K562 (cell line): ENCODE data around the gene HAUS6. TPM values are rescaled to one million over a fixed set of nuclear protein-coding genes. Genes with fewer than 3 reads are reported as not detected.

Source experiments
- ATAC-seq: fragments of 200-7000 bp; cut with Tn5 transposase; 3 replicates; pipeline ENCODE4 v1.9.1; 2020; ENCODE audit warnings: moderate library complexity
- BruUV-seq: library from RNA; stranded (reverse); fragments of 400-500 nt; replicated peaks from 2 replicates; lab custom pipeline; 2021; lab: Mats Ljungman, UMichigan
- CTCF ChIA-PET: fragments of 300-600 bp; formaldehyde crosslinking; extraction: SDS; loops from one replicate; lab custom pipeline; 2021; ENCODE audit warnings: low intra/inter-chr PET ratio; lab: Yijun Ruan, JAX
- POLR2A ChIA-PET: fragments of 300-600, 350-650 bp; sonication (Branson Sonifier 250); formaldehyde crosslinking; extraction: SDS; loops from one replicate; lab custom pipeline; 2021; ENCODE audit warnings: antibody characterized with exemption, inconsistent platforms; lab: Yijun Ruan, JAX
- DNase-seq, 4 experiments: peaks; one replicate each; pipeline versions ENCODE4 v3.0.0 to v3.0.0-alpha.2; 2011 to 2018; ENCODE audit warnings: low spot score in 3 of 4, mixed read lengths in 3 of 4; ENCODE audit errors: extremely low read depth in 1 of 4
- FAIRE-seq: peaks from 2 replicates; lab custom pipeline; 2011; peaks lifted over from hg19 to GRCh38; lab: Jason Lieb, UNC
- H2AFZ ChIP-seq: 2 replicates; pipeline ENCODE4 v1.6.0; 2011; ENCODE audit warnings: low read depth, low read length, control low read depth, inconsistent platforms
- H3K27ac ChIP-seq: fragments of 200-600 bp; 3 replicates; pipeline ENCODE4 v1.8.0; 2011; ENCODE audit warnings: low read depth, mild to moderate bottlenecking, control low read depth, inconsistent platforms, low read length, moderate library complexity, mixed read lengths; ENCODE audit errors: extremely low read depth
- H3K27me3 ChIP-seq, 2 experiments: fragments of 300-600 bp in 1 of 2; 2 replicates in 1 of 2; 3 replicates in 1 of 2; pipeline versions ENCODE4 v1.6.0 to v1.8.0; 2011; ENCODE audit warnings: inconsistent platforms in 2 of 2, low read length in 2 of 2, mild to moderate bottlenecking in 1 of 2, mixed read lengths in 1 of 2, moderate library complexity in 1 of 2; ENCODE audit not compliant: control insufficient read depth in 2 of 2, insufficient read depth in 2 of 2
- H3K36me3 ChIP-seq: fragments of 300-600 bp; 3 replicates; pipeline ENCODE4 v1.8.0; 2011; ENCODE audit warnings: mild to moderate bottlenecking, low read length, inconsistent platforms; ENCODE audit not compliant: control insufficient read depth, insufficient read depth
- H3K4me1 ChIP-seq, 2 experiments: fragments of 200-600 bp in 1 of 2; replicated peaks in 1 of 2; 2 replicates in 1 of 2; 3 replicates in 1 of 2; pipeline versions ENCODE4 v1.5.1 to v1.8.0; 2011; ENCODE audit warnings: inconsistent platforms in 2 of 2, low read length in 2 of 2, mild to moderate bottlenecking in 1 of 2, mixed read lengths in 1 of 2, moderate library complexity in 1 of 2; ENCODE audit not compliant: control insufficient read depth in 2 of 2, insufficient read depth in 2 of 2
- H3K4me2 ChIP-seq: 2 replicates; pipeline ENCODE4 v1.6.1; 2011; ENCODE audit warnings: low read length, control low read depth, inconsistent platforms, mixed read lengths; ENCODE audit not compliant: insufficient read depth
- H3K4me3 ChIP-seq: fragments of 200-600 bp; sonication (generic), shearing (Covaris generic); 2 replicates; pipeline ENCODE4 v1.5.1; 2016; ENCODE audit warnings: control low read depth, inconsistent platforms
- H3K79me2 ChIP-seq: fragments of 200-600 bp; 3 replicates; pipeline ENCODE4 v1.8.0; 2011; ENCODE audit warnings: low read length, inconsistent platforms; ENCODE audit not compliant: control insufficient read depth, insufficient read depth
- H3K9ac ChIP-seq, 2 experiments: 2 replicates each; pipeline versions ENCODE4 v1.6.0 to v1.6.1; 2011; ENCODE audit warnings: low read depth in 2 of 2, low read length in 2 of 2, control low read depth in 1 of 2, inconsistent platforms in 1 of 2, mild to moderate bottlenecking in 1 of 2, mixed read lengths in 1 of 2; ENCODE audit not compliant: insufficient read depth in 1 of 2
- H3K9me1 ChIP-seq: one replicate; pipeline ENCODE4 v1.6.0; 2011; ENCODE audit warnings: inconsistent platforms, mild to moderate bottlenecking, low read length, moderate library complexity; ENCODE audit not compliant: control insufficient read depth, insufficient read depth
- H3K9me3 ChIP-seq: replicated peaks from 2 replicates; pipeline ENCODE4 v1.5.1; 2011; ENCODE audit warnings: low read depth, low read length, inconsistent platforms; ENCODE audit not compliant: control insufficient read depth, insufficient read depth
- H4K20me1 ChIP-seq: replicated peaks from 2 replicates; pipeline ENCODE4 v1.6.1; 2011; ENCODE audit warnings: low read length, inconsistent platforms, mixed read lengths; ENCODE audit not compliant: control insufficient read depth, insufficient read depth
- CEBPZ ChIP-seq: fragments of 150-350 bp; IDR thresholded peaks from 2 replicates; pipeline ENCODE4 v1.6.1; 2014; ENCODE audit warnings: low read depth, mild to moderate bottlenecking, low read length, borderline replicate concordance
- ETV1 ChIP-seq: fragments of 450-650 bp; conservative IDR thresholded peaks from 2 replicates; pipeline ENCODE4 v1.6.1; 2016; ENCODE audit warnings: missing genetic modification characterization, control low read depth, low read depth, missing compliant biosample characterization
- FOXK2 ChIP-seq, 2 experiments: fragments of 450-650 bp; IDR thresholded peaks in 1 of 2; conservative IDR thresholded peaks in 1 of 2; 2 replicates each; pipeline ENCODE4 v1.6.1; 2016; ENCODE audit warnings: low read depth in 2 of 2, mild to moderate bottlenecking in 1 of 2
- KLF16 ChIP-seq: IDR thresholded peaks from 2 replicates; pipeline ENCODE4 v1.6.1; 2016; ENCODE audit warnings: antibody characterized with exemption
- TCF7 ChIP-seq: sonication (generic); IDR thresholded peaks from 2 replicates; pipeline ENCODE4 v1.6.1; 2016; ENCODE audit warnings: antibody characterized with exemption, borderline replicate concordance
- TEAD4 ChIP-seq, 2 experiments: sonication (generic) in 1 of 2; formaldehyde crosslinking in 1 of 2; IDR thresholded peaks; 2 replicates each; pipeline versions ENCODE4 v1.6.1 to v1.8.0; 2012 to 2022; ENCODE audit warnings: borderline replicate concordance in 1 of 2, inconsistent platforms in 1 of 2, low read length in 1 of 2, mild to moderate bottlenecking in 1 of 2, missing genetic modification reagents in 1 of 2
- WGBS: fragments of 100-300 bp; shearing (Covaris generic); methylation state at CpG from one replicate; pipeline ENCODE4 v1.1.6; 2016; ENCODE audit warnings: low coverage, mixed read lengths; ENCODE audit not compliant: insufficient coverage; ENCODE audit errors: missing lambda C conversion rate; 5-methylcytosine and 5-hydroxymethylcytosine counted together
- in situ Hi-C: fragments of 300-500 bp; cut with MboI; formaldehyde crosslinking; loops from 4 replicates; pipeline ENCODE4 v1.15.0; 2018; ENCODE audit warnings: inconsistent platforms, mixed read lengths
- intact Hi-C: fragments of 100-400 bp; cut with micrococcal nuclease; formaldehyde crosslinking; loops from 2 replicates; pipeline ENCODE4 v1.14.2; 2022
- polyA plus RNA-seq, 8 experiments: library from polyadenylated mRNA; depleted of rRNA in 4 of 8; stranded (reverse) in 5 of 8; unstranded in 3 of 8; fragments of >200 nt; fragmentation: Nextera tagmentation in 2 of 8; fragmentation: Illumina TruSeq in 1 of 8; extraction: Ambion mirVana in 2 of 8; extraction: Trizol in 1 of 8; gene quantifications; 2 replicates each; pipeline versions ENCODE4 v1.2.1 to v1.2.3, GENCODE V29; 2011 to 2014; ENCODE audit warnings: inconsistent platforms in 1 of 8, missing spikeins in 1 of 8
- total RNA-seq, 7 experiments: library from RNA; depleted of rRNA in 6 of 7; stranded (reverse); fragments of >200 nt in 6 of 7; fragmentation: Illumina TruSeq in 2 of 7; extraction: Trizol in 2 of 7; gene quantifications; 2 replicates each; pipeline versions ENCODE4 v1.2.1 to v1.2.3, GENCODE V29; 2011 to 2021; ENCODE audit warnings: low replicate concordance in 1 of 7
- TF ChIP-seq, protein P1 (sequence below): fragments of 450-650 bp; IDR thresholded peaks from 2 replicates; pipeline ENCODE4 v1.6.1; 2016
- TF ChIP-seq, protein P2 (sequence below): fragments of 450-650 bp; IDR thresholded peaks from 2 replicates; pipeline ENCODE4 v1.6.1; 2018; ENCODE audit not compliant: partially characterized antibody

Gene HAUS6
- total and polyA plus RNA-seq, 9 of the 15 experiments (the other 6 are each of a cell fraction or from before 2014, with no cell fraction given): 10.2 to 31.7 (median 23.1) TPM

DNA sequence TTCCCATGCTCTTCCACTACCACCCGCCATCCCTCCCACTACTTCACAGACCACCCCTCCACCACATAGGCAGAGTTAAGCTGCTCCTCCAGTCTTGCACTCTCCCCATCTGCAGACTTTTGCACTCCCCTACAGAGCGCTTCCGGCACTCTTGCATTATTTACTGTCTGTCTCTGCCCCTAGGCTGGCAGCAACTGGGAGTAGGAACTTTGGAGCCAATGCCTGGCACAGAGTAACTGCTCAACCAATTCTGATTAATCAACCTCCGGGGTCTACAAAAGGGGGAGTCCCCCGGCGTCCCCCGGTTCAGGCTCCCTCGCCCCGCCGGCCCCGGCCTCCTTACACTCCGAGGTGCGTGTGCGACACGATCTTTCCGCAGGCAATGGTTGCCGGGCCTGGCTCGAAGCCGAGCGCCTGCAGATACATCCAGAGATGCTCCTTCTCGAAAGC lies 498 bp downstream of the HAUS6 start:
- no peaks in the 10 kb centered on the region for H3K27me3 ChIP-seq
- peaks cover 52% of the 10 kb centered on the region for H3K79me2 ChIP-seq
- intact Hi-C loops (no loop called here), in situ Hi-C loops (loop anchor here (5.0 kb wide), 1 partner anchor 80 kb away; no protein-coding TSS in a partner anchor)
- H3K4me1 ChIP-seq: peaks cover 4 to 6% of the 10 kb centered on the region in 2 experiments; a peak in 3 of 5 replicates
- TSS peak; percentile 71 for BruUV-seq
- peak overlapping the region; percentile 89 for H3K4me2 ChIP-seq
- WGBS: 0% methylated on average over 18 of the region's 21 CpGs
- ATAC-seq (peak; percentile 85), FAIRE-seq (no peak), DNase-seq (peak; percentile 25 to 50 (median 34))
- H3K36me3 ChIP-seq: peaks cover 16% of the 10 kb centered on the region; the same call in 2 of the 3 replicates
- H3K9me1 ChIP-seq: no peaks in the 10 kb centered on the region
- POLR2A ChIA-PET: interaction anchor here (0.6 to 1.5 kb wide), 9 partner anchors 14 to 409 kb away, joined by 3 to 5 read pairs (median 3); no protein-coding TSS in a partner anchor
- CTCF ChIA-PET: no interaction called here
- H2AFZ ChIP-seq: peak overlapping the region; percentile 82
- H3K27ac ChIP-seq: peak overlapping the region; percentile 82
- no peaks in the 10 kb centered on the region for H4K20me1 ChIP-seq
- peak overlapping the region; percentile 81 to 92 for H3K9ac ChIP-seq
- H3K4me3 ChIP-seq: peak overlapping the region; percentile 89
- H3K9me3 ChIP-seq: no peaks in the 10 kb centered on the region
- no peak for TF ChIP-seq TEAD4 (IDR thresholded peaks at IDR 0.05; ENCODE audit: low read length)
- TF ChIP-seq TEAD4 (CRISPR knock-in tag; IDR thresholded peaks at IDR 0.05; ENCODE audit: borderline replicate concordance): no peak
- TF ChIP-seq ETV1 (tag): peak; percentile 55; the same call in 1 of the 2 replicates
- TF ChIP-seq CEBPZ: no peak
- TF ChIP-seq FOXK2 (conservative IDR thresholded peaks at IDR 0.05 in 1 of 2, IDR thresholded peaks at IDR 0.05 in 1 of 2; ENCODE audit: low read depth in 2 of 2): 0 out of 4 replicates have a peak, but pooled peaks of 1 of the 2 experiments have one; percentile 34
- TF ChIP-seq, protein P1, sequence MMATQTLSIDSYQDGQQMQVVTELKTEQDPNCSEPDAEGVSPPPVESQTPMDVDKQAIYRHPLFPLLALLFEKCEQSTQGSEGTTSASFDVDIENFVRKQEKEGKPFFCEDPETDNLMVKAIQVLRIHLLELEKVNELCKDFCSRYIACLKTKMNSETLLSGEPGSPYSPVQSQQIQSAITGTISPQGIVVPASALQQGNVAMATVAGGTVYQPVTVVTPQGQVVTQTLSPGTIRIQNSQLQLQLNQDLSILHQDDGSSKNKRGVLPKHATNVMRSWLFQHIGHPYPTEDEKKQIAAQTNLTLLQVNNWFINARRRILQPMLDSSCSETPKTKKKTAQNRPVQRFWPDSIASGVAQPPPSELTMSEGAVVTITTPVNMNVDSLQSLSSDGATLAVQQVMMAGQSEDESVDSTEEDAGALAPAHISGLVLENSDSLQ: peak; percentile 65
- no peak for TF ChIP-seq TCF7
- TF ChIP-seq, protein P2, sequence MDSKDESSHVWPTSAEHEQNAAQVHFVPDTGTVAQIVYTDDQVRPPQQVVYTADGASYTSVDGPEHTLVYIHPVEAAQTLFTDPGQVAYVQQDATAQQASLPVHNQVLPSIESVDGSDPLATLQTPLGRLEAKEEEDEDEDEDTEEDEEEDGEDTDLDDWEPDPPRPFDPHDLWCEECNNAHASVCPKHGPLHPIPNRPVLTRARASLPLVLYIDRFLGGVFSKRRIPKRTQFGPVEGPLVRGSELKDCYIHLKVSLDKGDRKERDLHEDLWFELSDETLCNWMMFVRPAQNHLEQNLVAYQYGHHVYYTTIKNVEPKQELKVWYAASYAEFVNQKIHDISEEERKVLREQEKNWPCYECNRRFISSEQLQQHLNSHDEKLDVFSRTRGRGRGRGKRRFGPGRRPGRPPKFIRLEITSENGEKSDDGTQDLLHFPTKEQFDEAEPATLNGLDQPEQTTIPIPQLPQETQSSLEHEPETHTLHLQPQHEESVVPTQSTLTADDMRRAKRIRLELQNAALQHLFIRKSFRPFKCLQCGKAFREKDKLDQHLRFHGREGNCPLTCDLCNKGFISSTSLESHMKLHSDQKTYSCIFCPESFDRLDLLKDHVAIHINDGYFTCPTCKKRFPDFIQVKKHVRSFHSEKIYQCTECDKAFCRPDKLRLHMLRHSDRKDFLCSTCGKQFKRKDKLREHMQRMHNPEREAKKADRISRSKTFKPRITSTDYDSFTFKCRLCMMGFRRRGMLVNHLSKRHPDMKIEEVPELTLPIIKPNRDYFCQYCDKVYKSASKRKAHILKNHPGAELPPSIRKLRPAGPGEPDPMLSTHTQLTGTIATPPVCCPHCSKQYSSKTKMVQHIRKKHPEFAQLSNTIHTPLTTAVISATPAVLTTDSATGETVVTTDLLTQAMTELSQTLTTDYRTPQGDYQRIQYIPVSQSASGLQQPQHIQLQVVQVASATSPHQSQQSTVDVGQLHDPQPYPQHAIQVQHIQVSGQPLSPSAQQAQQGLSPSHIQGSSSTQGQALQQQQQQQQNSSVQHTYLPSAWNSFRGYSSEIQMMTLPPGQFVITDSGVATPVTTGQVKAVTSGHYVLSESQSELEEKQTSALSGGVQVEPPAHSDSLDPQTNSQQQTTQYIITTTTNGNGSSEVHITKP: peak; percentile 49
- TF ChIP-seq KLF16: no peak
